ENCODE measurements around the gene CT47C1.
"Not testable (repeated sequence)": the region's sequence is repeated elsewhere in the genome, so short reads cannot be mapped to it uniquely, and the experiment has no call there.

CT47C1 gene

DNA sequence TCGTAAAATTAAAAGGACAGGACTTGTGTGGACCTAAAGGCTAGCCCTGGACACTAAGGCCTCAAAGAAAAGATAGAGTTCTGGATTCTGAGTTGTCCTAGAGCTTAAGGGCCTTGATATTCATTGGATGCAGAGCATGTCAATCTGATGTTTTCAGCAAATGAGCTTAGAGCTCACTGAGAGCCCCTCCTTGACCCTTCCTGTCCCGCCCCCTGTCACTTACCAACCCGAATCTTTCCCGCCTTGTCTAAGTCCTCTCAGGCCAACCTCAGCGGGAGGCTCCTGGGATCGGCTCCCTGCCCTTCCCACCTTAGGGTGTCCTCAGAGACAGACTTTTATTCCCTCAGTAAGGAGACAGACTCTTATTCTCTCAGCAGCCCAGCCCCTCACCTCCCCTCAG, at the start of gene CT47C1:
TSS of gene CT47C1 (plus strand) at position 250 of the 400 bp plus-strand sequence. CDS start 233 bp downstream, outside the sequence.
- DNase-seq (ENCODE audit: low read depth in 2 of 2) = no peak

DNA sequence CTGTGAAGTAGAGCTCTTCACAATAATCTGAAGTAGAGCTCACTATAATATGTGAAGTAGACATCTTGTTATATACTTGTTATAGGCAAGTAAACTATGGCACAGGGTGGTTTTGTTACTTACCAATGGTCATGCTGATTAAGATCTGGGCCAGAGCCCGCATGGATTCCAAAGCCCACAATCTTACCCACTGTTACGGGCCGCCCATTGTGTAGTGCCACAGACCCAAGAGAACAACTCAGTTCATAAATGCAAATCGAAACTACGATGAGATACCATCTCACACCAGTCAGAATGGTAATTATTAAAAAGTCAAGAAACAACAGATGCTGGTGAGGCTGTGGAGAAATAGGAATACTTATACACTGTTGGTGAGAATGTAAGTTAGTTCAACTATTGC, 46.9 kb upstream of the CT47C1 start:
- no peak for DNase-seq (ENCODE audit: low read depth in 2 of 2)

DNA sequence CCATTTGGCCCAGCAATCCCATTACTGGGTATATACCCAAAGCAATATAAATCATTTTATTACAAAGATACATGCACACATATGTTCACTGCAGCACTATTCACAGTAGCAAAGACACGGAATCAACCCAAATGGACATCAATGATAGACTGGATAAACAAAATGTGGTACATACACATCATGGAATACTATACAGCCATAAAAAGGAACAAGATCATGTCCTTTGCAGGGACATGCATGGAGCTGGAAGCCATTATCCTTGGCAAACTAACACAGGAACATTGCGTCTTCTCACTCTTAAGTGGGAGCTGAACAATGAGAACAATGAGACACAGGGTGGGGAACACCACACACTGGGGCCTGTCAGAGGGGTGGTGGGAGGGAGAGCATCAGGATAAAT, 46.4 kb upstream of the CT47C1 start:
- not testable (repeated sequence) for DNase-seq (ENCODE audit: low read depth in 2 of 2)

DNA sequence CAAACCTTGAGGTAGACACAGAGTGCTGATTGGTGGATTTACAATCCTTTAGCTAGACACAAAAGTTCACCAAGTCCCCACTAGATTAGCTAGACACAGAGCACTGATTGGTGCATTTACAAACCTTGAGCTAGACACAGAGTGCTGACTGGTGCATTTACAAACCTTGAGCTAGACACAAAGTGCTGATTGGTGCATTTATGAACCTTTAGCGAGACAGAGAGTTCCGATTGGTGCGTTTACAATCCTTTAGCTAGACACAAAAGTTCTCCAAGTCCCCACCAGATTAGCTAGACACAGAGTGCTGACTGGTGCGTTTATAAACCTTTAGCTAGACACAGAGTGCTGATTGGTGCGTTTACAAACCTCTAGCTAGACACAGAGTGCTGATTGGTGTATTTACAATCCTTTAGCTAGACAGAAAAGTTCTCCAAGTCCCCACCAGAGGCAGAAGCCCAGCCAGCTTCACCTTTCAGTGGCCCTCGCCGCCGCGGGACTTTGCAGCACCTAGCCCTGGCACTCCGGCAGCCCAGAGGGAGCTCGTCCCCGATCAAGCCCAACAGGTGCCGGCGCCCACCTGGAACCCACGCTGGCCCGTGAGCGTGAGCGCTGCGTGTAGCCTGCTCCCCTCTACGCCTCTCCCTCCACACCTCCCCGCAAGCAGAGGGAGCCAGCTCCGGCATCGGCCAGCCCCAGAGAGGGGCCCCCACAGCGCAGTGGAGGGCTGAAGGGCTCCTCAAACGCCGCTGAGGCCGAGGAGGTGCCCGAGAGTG, 44.6 kb upstream of the CT47C1 start:
- DNase-seq (ENCODE audit: low read depth in 2 of 2) = not testable (repeated sequence)

DNA sequence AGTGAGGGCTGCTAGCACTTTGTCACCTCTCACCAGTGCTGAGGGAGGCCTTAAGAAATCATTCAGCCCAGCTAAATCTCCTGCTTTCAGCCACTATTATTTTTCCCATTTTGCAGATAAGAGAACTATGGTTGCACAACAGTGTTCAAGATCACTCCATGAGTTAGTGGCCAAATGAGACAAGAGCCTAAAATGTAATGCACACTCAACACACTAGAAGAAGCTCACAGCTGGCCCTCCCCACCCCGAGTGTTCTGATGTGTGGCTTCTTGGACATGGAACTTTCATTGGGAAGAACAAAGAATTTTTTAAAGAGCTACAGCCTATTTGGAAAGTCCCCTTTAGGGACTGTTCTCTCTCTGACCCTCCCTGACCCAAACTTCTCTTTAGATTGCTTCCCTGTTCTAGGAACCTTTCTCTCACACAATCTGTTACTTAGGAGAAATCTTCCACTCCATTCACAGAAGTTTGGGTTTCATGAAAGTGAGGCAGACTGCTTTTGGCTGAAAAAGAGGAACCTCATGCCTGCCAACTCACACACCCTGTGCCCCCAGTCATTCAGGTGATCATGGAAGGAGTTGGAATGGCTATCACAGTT, 44.0 kb upstream of the CT47C1 start:
- no peak for DNase-seq (ENCODE audit: low read depth in 2 of 2)

DNA sequence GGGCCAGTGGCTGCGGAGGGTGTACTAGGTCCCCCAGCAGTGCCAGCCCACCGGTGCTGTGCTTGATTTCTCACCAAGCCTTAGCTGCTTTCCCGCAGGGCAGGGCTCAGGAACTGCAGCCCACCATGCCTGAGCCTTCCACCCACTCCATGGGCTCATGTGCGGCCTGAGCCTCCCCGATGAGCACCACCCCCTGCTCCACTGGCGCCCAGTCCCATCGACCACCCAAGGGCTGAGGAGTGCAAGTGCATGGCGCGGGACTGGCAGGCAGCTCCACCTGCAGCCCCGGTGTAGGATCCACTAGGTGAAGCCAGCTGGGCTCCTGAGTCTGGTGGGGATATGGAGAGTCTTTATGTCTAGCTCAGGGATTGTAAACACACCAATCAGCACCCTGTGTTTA, 43.1 kb upstream of the CT47C1 start:
- DNase-seq (ENCODE audit: low read depth in 2 of 2) = not testable (repeated sequence)

DNA sequence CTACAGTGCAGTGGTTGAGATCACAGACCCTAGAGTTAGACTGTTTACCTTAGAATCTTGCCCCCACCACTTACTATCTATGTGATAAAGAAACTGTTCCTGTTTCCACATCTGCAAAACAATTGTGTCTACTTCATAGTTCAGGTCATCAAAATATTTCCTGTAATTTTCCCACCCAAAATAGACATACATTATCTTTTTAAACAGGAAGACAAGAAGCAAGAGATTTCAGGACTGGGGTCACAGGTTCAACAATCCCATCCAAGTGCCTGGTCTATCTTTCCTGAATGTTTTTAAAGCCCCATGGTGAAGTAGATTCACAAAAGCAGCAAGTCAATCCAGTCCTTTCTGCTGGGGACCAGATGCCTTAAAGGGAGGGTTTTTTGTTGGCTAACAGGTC, 41.8 kb upstream of the CT47C1 start:
- DNase-seq (ENCODE audit: low read depth in 2 of 2) = no peak

DNA sequence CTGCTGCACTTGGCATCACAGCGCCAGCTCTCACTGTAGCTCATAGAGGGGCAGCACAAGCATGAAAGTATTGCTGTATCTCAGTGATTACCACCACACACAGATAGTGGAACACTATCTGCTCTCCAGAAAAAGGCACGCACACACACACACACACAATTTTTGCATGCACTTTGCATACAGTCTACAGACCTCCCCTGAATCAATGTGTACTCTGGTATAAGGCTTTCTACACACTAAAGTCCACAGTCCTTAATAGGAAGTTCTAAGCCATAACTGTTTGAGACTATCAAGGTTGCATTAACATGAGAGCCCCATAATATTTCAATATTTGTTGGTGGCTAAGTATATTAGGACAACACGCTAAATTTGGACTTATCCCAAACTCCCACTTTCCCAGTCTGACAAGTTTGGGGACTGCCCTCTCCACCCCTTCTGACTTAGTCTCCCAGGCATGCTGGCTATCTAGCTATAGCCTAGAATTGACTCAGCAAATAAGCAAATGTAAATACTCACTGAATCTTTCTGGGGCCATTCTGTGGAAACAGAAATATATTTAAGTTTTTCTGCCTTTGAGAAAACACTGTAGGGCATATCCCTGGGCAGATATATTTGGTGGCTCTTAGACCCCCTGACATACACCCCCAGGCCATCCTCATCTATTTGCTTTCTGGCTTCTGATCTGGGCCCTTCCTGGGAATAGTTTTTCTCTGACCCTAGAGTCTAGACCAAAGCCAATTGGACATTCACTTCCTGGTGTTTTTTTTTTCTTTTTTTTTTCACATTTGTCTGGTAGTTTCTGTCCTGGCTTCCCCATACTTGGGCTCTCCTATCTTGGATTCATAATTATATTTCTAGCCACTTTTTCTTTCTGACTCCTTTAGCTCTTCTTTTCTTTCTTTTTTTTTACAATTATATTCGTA, 36.4 kb upstream of the CT47C1 start:
- DNase-seq (ENCODE audit: low read depth in 2 of 2) = no peak

DNA sequence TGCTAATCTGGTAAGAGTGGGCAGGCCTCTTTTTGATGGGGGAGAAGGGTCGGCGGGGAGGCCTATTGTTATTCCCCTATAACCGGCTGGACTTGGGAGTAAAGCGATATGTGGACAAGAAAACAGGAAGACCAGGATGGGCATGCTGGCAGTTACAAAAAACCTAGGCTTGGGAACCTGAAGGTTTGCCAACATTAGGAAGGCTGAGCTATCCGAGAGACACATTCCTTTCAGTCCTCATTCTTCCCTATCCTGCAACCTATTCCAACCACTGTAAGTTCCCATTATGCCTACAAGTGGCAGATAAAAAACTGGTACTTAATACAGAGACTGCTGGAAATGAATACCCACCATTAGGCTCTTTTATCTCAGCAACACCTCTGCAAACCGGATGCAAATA, 32.4 kb upstream of the CT47C1 start:
- DNase-seq (ENCODE audit: low read depth in 2 of 2) = no peak

DNA sequence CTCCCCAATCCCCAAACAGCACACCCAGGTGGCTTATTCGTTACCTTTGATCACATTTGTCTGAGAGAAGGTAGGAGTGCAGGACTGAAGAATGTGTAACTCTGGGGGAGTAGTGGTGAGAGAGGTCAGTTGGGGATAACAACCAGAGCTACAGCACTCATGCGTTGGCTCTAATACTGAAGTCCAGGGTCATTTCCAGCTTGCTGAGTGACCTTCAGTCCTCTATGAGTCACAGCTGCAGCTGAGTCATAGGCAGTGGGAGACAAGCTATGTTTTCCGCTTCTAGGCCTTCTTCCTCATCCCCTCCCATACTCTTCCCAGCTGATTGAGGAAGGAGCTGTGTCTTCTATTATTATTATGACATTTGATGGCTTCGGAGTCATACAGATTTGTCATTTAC, 31.6 kb upstream of the CT47C1 start:
- no peak for DNase-seq (ENCODE audit: low read depth in 2 of 2)

DNA sequence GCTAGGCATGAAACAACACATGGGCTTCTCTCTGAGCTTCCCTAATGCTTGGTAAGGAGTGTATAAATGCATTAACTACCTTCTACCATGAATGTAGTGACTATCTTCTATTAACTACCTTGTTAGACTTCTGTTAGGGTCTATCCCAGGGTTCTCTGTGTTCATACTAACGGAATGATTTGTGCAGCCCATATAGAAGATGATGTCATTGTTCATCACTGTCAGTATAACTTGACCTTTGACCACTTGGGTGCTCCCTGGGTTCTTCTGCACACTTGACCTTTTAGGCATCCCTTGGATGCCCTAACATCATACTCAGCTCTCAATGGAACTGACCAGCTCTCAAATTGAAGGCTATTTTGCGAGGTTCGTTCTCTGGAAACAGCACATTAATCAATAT, 30.8 kb upstream of the CT47C1 start:
- no peak for DNase-seq (ENCODE audit: low read depth in 2 of 2)

DNA sequence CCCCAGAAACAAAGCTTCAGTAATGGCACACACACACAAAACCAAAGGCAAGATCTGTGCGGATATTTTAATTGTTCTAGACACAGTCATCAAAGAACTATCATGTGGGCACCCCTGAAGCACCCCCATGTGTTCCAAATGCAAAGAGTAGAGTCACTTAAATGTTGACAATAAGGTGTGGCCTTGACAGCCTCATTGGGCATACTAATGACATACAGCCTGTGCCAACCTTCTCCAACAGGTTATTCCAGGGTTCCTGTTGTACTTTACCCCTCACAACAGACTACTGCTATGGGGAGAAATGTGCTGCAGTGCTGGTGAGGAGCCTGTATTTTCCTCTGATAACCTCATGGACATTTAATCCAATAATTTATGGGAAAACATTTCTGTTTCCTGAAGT, 29.8 kb upstream of the CT47C1 start:
- no peak for DNase-seq (ENCODE audit: low read depth in 2 of 2)

DNA sequence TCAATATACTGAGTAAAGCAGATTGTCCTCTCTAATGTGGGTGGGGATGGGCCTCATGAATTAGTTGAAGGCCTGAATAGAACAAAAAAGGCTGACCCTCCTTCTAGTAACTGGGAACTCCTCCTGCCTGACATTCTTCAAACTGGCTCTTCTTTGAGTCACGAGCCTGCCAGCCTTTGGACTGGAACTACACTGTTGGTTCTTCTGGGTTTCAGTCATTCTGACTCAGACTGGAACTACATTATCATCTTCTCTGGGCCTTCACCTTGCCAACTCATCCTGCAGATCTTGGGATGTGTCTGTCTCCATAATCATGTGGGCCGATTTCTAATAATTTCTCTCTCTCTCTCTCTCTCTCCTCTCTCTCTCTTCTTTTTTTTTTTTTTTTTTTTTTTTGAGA, 26.9 kb upstream of the CT47C1 start:
- DNase-seq (ENCODE audit: low read depth in 2 of 2) = no peak

DNA sequence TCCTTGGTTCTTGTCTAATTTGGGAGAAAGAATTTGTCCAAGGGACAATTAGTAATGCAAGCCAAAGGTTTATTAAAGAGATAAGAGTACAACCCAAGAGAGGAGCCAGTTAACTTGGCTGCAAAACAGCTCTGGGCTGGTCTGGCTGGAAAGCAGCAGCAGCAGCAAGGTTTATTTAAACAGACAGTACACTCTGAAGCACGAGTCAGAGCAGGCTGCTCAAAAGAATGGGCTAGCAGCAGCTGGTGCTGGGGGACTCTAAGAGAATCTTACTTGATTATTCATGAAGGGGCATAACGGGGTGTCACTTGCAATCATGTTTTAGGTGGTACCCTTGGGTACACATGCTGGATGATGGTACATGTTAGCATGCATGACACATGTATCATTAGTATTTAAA, 17.1 kb upstream of the CT47C1 start:
- no peak for DNase-seq (ENCODE audit: low read depth in 2 of 2)

DNA sequence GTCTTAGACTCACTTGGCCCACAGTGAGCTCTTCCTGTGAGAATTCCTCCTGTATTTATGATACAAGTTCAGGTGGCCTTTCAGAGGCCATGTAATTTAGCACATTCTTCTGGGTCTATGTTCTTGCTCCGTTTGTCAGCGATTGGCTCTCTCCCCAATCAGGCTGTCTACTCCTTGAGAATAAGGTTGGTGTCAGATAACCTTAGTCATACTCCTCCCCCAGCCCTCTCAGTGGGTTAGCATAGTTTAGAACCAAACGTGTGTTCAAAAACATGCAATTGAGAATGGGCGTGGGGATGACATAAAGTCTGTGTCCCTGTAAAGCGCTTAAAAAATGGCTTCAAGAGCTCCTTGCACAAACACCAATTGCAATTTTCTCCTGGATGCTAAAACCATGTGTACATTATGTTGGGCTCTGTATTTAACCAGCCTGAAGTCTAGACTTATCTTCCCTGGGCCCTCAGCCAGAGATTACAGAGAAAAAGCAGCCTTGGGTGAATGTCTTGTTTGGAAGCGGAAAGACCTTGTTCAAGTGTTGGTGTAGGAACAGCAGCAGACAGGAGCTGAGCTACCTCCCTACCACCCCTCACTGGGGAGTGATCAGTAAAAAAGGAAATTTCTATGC, 9.9 kb upstream of the CT47C1 start:
- no peak for DNase-seq (ENCODE audit: low read depth in 2 of 2)

DNA sequence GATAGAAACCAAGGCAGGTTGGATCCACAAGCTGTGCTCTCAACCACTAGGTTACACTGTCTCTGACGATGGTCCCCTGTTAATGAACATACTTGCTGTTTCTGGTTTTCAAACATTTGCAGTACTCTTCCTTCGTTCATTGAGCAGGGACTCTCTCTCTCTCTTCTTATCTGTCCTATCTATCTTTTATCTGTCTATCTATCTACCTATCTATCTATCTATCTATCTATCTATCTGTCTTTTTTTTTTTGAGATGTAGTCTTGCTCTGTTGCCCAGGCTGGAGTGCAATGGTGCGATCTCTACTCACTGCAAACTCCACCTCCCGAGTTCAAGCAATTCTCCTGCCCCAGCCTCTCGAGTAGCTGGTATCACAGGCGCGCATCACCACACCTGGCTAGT, 9.4 kb upstream of the CT47C1 start:
- DNase-seq (ENCODE audit: low read depth in 2 of 2) = no peak

DNA sequence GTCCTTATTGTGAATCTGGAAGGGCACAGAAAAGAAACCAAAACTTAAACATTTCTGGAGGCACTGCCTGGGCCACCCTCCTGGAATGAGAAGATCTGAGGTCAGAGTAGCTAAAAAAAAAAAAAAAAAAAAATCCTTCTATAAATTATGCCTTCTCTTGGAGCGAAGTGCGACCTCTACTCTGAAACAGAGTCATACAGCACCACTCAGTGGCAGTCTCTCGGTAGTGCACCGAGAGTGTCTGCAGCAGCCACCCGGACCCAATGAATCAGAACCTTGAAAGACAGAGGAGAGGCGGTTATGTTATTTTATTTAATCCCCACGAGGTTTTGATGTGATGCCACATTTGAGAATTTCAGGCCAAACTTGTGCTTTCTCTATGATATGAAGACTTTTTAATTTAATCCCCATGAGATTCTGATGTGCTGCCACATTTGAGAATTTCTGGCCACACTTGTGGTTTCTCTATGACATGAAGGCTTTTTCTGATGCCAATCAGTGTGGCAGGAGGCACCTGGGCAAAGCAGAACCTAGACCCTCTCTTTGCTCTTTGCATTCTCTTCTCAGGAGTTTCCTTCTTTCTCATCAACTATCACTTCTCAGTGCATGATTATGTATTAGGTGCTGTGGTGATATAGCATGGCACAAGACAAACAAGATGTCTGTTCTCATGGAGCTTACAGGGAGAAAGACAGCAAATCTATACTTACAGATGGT, 5.6 kb upstream of the CT47C1 start:
- DNase-seq (ENCODE audit: low read depth in 2 of 2) = peak; percentile 25 to 28

DNA sequence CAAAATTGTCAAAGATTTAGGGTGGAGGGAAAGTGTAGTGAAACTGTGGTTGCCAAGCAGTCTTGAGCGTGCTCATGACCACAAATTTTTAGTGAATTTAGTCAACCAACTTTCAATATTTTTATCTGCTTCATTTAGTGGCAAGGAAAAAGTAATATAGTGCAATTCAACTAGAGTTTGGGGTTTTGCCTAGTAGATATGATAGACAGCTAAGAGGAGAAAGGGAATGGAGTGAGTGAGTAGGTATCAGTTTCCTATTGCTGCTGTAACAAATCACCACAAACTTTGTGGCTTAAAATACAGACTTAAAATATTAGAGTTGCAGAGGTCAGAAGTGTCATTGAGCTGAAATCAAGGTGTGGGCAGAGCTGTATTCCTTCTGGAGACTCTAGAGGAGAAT, 3.7 kb upstream of the CT47C1 start:
- no peak for DNase-seq (ENCODE audit: low read depth in 2 of 2)

DNA sequence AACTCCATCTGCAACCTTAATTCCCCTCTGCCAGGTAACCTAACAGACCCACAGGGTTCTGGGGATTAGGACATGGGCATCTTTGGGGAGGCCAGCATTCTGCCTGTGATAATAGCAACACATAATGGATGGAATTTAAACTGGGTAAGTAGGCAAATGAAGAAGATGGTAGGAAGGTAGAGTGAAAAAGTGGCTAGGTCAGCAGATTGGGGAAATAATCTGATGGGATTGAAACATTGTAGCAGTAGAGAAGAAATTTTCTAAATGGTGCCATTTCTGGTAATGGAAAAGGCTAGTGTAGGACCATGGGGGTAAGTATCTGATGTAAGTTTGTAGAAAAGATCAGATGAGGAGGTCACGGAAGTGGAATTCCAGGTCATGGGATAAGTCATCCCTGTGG, 3.0 kb upstream of the CT47C1 start:
- DNase-seq (ENCODE audit: low read depth in 2 of 2) = no peak

DNA sequence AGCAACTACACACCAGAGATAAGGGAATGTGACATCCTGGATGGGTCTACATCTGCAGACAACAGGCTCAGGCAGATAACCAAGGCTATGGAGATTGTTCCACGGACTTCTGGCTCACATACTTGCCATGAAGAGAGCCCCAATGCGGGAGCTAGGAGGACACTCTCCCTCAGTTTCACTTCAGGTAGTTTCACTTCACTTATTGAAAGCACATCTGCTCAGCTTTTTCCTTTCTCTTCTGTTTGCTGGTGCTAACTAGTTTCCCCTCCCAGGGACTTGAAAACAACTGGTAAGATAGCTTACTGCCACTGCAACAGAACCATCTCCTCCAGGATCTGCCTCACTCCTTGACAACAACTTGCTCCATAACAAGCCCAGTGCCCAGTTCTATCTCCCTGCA, 1.4 kb upstream of the CT47C1 start:
- no peak for DNase-seq (ENCODE audit: low read depth in 2 of 2)

DNA sequence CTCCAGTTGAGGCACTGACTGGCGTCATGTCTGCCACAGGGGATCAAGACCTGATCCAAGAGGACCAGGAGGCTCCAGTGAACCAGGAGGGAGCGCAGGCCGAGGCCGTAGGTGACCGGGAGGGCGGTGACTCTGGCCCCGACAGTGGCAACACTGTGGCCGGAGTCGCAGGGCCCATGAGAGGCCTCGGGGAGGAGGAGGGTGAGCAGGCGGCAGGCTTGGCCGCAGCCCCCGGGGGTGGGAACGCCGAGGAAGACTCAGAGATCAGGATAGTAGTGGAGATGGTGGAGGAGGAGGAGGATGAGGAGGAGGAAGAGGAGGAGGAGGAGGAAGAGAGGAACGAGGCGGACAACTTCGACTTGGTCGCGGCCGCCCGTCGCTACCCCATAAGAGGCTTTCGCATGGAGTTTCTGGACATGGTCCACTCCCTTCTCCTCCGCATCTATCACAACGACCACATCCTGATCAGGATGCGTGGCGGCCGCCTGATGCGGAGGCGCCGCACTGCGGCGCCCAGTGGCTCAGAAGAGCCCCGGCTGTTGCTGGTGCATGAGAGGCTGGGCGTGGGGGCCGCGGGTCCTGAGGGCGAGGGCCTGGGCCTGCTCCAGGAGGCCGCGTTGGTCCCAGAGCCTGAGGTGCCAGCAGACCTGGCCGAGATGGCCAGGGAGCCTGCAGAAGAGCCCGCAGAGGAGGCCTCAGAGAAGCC, 560 bp downstream of the CT47C1 start:
- DNase-seq (ENCODE audit: low read depth in 2 of 2) = no peak
